H1 (cell line): ENCODE measurements around the gene UBE4B. TPM values are rescaled to one million over a fixed set of nuclear protein-coding genes. Genes with fewer than 3 reads are reported as not detected.

Experiments used
- CBX5 ChIP-seq: fragments of 300-800, 300-1000 bp; sonication (generic); IDR thresholded peaks from 2 replicates; pipeline ENCODE4 v1.7.1; 2016; ENCODE audit warnings: antibody characterized with exemption, low read length, low read depth
- KDM1A ChIP-seq: fragments of 200-600, 300-600 bp; sonication (generic); IDR thresholded peaks from 2 replicates; pipeline ENCODE4 v1.7.1; 2016; ENCODE audit warnings: mild to moderate bottlenecking, low read length, borderline replicate concordance
- polyA plus RNA-seq, 7 experiments: library from polyadenylated mRNA; depleted of rRNA in 3 of 7; stranded (reverse) in 5 of 7; unstranded in 2 of 7; fragments of >200 nt in 5 of 7; fragments of 200-250 nt in 2 of 7; gene quantifications; 1 replicate in 5 of 7; 2 replicates in 1 of 7; 4 replicates in 1 of 7; pipeline versions ENCODE4 v1.2.1 to v1.2.3, GENCODE V29; 2011 to 2013; ENCODE audit warnings: missing spikeins in 2 of 7, mixed read lengths in 2 of 7
- total RNA-seq: library from RNA; stranded (reverse); fragmentation: NEBNext Ultra II Directional; extraction: Animal tissue kit (Norgen Biotek cat#: 25700); gene quantifications from 2 replicates; pipeline ENCODE4 v1.2.1, GENCODE V29; 2021
- TF ChIP-seq, protein P1 (sequence below): fragments of 300-600 bp; sonication (generic); IDR thresholded peaks from 2 replicates; pipeline ENCODE4 v1.7.1; 2012; ENCODE audit warnings: low read length, moderate library complexity, mild to moderate bottlenecking, inconsistent platforms; ENCODE audit not compliant: insufficient replicate concordance

UBE4B gene
- total and polyA plus RNA-seq, 2 of the 8 experiments (the other 6 are each of a cell fraction or from before 2014, with no cell fraction given) = 24.5 to 90.1 TPM

DNA sequence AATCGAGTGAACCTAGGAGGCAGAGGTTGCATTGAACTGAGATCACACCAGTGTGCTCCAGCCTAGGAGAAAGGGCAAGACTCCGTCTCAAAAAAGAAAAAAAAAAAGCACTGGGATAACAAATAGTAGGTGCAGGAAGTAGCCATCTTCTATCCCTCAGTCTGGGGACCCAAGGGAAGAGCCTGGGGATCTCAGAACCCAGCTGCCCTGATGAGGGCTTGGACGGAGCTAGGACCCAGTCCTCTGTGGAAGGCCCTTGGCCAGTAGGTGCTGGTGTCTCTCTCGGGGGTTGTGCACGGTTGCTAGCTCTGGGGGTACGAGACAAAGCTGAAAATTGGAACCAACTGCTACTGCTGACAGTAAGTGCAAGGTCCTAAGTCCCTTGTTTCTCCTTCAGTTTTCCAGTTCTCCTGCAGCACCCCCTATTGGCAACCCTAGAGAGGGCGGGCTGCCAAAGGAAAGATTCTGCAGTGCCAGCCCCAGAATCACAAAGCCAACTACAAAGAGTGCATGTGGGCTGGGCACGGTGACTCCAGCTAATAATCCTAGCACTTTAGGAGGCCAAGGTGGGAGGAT lies 120.0 kb downstream of the UBE4B start (continued):
- TF ChIP-seq, protein P1, sequence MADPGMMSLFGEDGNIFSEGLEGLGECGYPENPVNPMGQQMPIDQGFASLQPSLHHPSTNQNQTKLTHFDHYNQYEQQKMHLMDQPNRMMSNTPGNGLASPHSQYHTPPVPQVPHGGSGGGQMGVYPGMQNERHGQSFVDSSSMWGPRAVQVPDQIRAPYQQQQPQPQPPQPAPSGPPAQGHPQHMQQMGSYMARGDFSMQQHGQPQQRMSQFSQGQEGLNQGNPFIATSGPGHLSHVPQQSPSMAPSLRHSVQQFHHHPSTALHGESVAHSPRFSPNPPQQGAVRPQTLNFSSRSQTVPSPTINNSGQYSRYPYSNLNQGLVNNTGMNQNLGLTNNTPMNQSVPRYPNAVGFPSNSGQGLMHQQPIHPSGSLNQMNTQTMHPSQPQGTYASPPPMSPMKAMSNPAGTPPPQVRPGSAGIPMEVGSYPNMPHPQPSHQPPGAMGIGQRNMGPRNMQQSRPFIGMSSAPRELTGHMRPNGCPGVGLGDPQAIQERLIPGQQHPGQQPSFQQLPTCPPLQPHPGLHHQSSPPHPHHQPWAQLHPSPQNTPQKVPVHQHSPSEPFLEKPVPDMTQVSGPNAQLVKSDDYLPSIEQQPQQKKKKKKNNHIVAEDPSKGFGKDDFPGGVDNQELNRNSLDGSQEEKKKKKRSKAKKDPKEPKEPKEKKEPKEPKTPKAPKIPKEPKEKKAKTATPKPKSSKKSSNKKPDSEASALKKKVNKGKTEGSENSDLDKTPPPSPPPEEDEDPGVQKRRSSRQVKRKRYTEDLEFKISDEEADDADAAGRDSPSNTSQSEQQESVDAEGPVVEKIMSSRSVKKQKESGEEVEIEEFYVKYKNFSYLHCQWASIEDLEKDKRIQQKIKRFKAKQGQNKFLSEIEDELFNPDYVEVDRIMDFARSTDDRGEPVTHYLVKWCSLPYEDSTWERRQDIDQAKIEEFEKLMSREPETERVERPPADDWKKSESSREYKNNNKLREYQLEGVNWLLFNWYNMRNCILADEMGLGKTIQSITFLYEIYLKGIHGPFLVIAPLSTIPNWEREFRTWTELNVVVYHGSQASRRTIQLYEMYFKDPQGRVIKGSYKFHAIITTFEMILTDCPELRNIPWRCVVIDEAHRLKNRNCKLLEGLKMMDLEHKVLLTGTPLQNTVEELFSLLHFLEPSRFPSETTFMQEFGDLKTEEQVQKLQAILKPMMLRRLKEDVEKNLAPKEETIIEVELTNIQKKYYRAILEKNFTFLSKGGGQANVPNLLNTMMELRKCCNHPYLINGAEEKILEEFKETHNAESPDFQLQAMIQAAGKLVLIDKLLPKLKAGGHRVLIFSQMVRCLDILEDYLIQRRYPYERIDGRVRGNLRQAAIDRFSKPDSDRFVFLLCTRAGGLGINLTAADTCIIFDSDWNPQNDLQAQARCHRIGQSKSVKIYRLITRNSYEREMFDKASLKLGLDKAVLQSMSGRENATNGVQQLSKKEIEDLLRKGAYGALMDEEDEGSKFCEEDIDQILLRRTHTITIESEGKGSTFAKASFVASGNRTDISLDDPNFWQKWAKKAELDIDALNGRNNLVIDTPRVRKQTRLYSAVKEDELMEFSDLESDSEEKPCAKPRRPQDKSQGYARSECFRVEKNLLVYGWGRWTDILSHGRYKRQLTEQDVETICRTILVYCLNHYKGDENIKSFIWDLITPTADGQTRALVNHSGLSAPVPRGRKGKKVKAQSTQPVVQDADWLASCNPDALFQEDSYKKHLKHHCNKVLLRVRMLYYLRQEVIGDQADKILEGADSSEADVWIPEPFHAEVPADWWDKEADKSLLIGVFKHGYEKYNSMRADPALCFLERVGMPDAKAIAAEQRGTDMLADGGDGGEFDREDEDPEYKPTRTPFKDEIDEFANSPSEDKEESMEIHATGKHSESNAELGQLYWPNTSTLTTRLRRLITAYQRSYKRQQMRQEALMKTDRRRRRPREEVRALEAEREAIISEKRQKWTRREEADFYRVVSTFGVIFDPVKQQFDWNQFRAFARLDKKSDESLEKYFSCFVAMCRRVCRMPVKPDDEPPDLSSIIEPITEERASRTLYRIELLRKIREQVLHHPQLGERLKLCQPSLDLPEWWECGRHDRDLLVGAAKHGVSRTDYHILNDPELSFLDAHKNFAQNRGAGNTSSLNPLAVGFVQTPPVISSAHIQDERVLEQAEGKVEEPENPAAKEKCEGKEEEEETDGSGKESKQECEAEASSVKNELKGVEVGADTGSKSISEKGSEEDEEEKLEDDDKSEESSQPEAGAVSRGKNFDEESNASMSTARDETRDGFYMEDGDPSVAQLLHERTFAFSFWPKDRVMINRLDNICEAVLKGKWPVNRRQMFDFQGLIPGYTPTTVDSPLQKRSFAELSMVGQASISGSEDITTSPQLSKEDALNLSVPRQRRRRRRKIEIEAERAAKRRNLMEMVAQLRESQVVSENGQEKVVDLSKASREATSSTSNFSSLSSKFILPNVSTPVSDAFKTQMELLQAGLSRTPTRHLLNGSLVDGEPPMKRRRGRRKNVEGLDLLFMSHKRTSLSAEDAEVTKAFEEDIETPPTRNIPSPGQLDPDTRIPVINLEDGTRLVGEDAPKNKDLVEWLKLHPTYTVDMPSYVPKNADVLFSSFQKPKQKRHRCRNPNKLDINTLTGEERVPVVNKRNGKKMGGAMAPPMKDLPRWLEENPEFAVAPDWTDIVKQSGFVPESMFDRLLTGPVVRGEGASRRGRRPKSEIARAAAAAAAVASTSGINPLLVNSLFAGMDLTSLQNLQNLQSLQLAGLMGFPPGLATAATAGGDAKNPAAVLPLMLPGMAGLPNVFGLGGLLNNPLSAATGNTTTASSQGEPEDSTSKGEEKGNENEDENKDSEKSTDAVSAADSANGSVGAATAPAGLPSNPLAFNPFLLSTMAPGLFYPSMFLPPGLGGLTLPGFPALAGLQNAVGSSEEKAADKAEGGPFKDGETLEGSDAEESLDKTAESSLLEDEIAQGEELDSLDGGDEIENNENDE = no peak
- TF ChIP-seq KDM1A = no peak
- TF ChIP-seq CBX5 = no peak
